IMR-90 (cell line): ENCODE data around the gene ABCA2. TPM values are rescaled to one million over a fixed set of nuclear protein-coding genes. Genes with fewer than 3 reads are reported as not detected.

Experiments used
- ATAC-seq: fragments of 200-7000 bp; cut with Tn5 transposase; 2 replicates; pipeline ENCODE4 v1.9.1; 2020; ENCODE audit warnings: low read depth, mild to moderate bottlenecking, moderate library complexity
- BruUV-seq: library from RNA; stranded (reverse); fragments of 400-500 nt; replicated peaks from 2 replicates; lab custom pipeline; 2021; lab: Mats Ljungman, UMichigan
- CTCF ChIA-PET: fragments of 300-600 bp; formaldehyde crosslinking; extraction: SDS; loops from one replicate; lab custom pipeline; 2021; ENCODE audit warnings: antibody characterized with exemption; lab: Yijun Ruan, JAX
- POLR2A ChIA-PET: fragments of 300-600 bp; sonication (Branson Sonifier 250); formaldehyde crosslinking; loops from one replicate; lab custom pipeline; 2022; ENCODE audit warnings: antibody characterized with exemption; ENCODE audit not compliant: unreplicated experiment; lab: Charles Lee
- DNase-seq: peaks from one replicate; pipeline ENCODE4 v3.0.0; 2013
- H2AFZ ChIP-seq: replicated peaks from 2 replicates; pipeline ENCODE3; 2013; ENCODE audit warnings: low read length, mild to moderate bottlenecking; ENCODE audit not compliant: poor library complexity
- H2AK5ac ChIP-seq: 2 replicates; pipeline ENCODE4 v1.6.1; 2013; ENCODE audit warnings: low read depth, low read length, inconsistent platforms
- H2AK9ac ChIP-seq: replicated peaks from 2 replicates; pipeline ENCODE3; 2013; ENCODE audit warnings: mild to moderate bottlenecking, low read depth, low read length, moderate library complexity; ENCODE audit not compliant: poor library complexity
- H2BK120ac ChIP-seq: 2 replicates; pipeline ENCODE4 v1.6.1; 2013; ENCODE audit warnings: low read depth, low read length, inconsistent platforms
- H2BK15ac ChIP-seq: 3 replicates; pipeline ENCODE4 v1.6.1; 2013; ENCODE audit warnings: low read depth, low read length, inconsistent platforms
- H2BK20ac ChIP-seq: 2 replicates; pipeline ENCODE4 v1.6.1; 2013; ENCODE audit warnings: low read depth, mild to moderate bottlenecking, inconsistent platforms, low read length, moderate library complexity
- H2BK5ac ChIP-seq: 2 replicates; pipeline ENCODE4 v1.6.1; 2013; ENCODE audit warnings: mild to moderate bottlenecking, low read depth, low read length, inconsistent platforms; ENCODE audit not compliant: poor library complexity, severe bottlenecking
- H3K14ac ChIP-seq: replicated peaks from 2 replicates; pipeline ENCODE4 v1.6.1; 2013; ENCODE audit warnings: low read depth, low read length, inconsistent platforms
- H3K18ac ChIP-seq: 2 replicates; pipeline ENCODE4 v1.6.1; 2013; ENCODE audit warnings: low read depth, low read length, control low read depth
- H3K23ac ChIP-seq: 2 replicates; pipeline ENCODE4 v1.6.1; 2013; ENCODE audit warnings: low read depth, low read length, inconsistent platforms
- H3K27ac ChIP-seq: 2 replicates; pipeline ENCODE4 v1.5.1; 2013; ENCODE audit warnings: mild to moderate bottlenecking, control low read depth, low read length; ENCODE audit not compliant: insufficient read depth
- H3K27me3 ChIP-seq: 2 replicates; pipeline ENCODE4 v1.6.1; 2013; ENCODE audit warnings: low read length; ENCODE audit not compliant: control insufficient read depth, insufficient read depth
- H3K36me3 ChIP-seq: 2 replicates; pipeline ENCODE4 v1.6.1; 2013; ENCODE audit warnings: low read length, mixed read lengths; ENCODE audit not compliant: control insufficient read depth, insufficient read depth
- H3K4ac ChIP-seq: 2 replicates; pipeline ENCODE4 v1.6.1; 2013; ENCODE audit warnings: low read depth, low read length, inconsistent platforms
- H3K4me1 ChIP-seq: 2 replicates; pipeline ENCODE4 v1.6.1; 2013; ENCODE audit warnings: low read length, mixed read lengths; ENCODE audit not compliant: control insufficient read depth, insufficient read depth
- H3K4me2 ChIP-seq: 2 replicates; pipeline ENCODE4 v1.6.1; 2013; ENCODE audit warnings: low read depth, mild to moderate bottlenecking, control low read depth, low read length, moderate library complexity
- H3K4me3 ChIP-seq: 2 replicates; pipeline ENCODE4 v1.5.1; 2013; ENCODE audit warnings: low read depth, mild to moderate bottlenecking, control low read depth, low read length, moderate library complexity; ENCODE audit not compliant: insufficient read depth
- H3K56ac ChIP-seq: 2 replicates; pipeline ENCODE4 v1.6.1; 2013; ENCODE audit warnings: low read length, inconsistent platforms; ENCODE audit not compliant: insufficient read depth; ENCODE audit errors: extremely low read depth
- H3K79me1 ChIP-seq, 2 experiments: 2 replicates each; pipeline ENCODE4 v1.6.1; 2013; ENCODE audit warnings: low read length in 2 of 2, inconsistent platforms in 1 of 2, low read depth in 1 of 2
- H3K9ac ChIP-seq: 2 replicates; pipeline ENCODE4 v1.6.1; 2013; ENCODE audit warnings: low read depth, low read length, control low read depth
- H3K9me1 ChIP-seq: 2 replicates; pipeline ENCODE4 v1.6.1; 2013; ENCODE audit warnings: low read length, inconsistent platforms; ENCODE audit not compliant: insufficient read depth
- H3K9me3 ChIP-seq: 2 replicates; pipeline ENCODE4 v1.6.1; 2013; ENCODE audit warnings: low read length; ENCODE audit not compliant: control insufficient read depth, insufficient read depth
- H4K20me1 ChIP-seq: 2 replicates; pipeline ENCODE4 v1.6.1; 2013; ENCODE audit warnings: low read length, inconsistent platforms; ENCODE audit not compliant: insufficient read depth
- H4K5ac ChIP-seq: 2 replicates; pipeline ENCODE4 v1.6.1; 2013; ENCODE audit warnings: mild to moderate bottlenecking, low read depth, low read length, control low read depth
- H4K8ac ChIP-seq, 2 experiments: 2 replicates each; pipeline ENCODE4 v1.6.1; 2013; ENCODE audit warnings: low read depth in 2 of 2, low read length in 2 of 2, control low read depth in 1 of 2, inconsistent platforms in 1 of 2
- H4K91ac ChIP-seq: 2 replicates; pipeline ENCODE4 v1.6.1; 2013; ENCODE audit warnings: low read depth, low read length, inconsistent platforms; ENCODE audit not compliant: insufficient read depth
- RFX5 ChIP-seq: IDR thresholded peaks from 2 replicates; pipeline ENCODE4 v1.8.0; 2012; ENCODE audit warnings: low read depth, mild to moderate bottlenecking, low read length, moderate library complexity
- WGBS, 2 experiments: methylation state at CpG; one replicate each; pipeline versions ENCODE4 v1.1.5 to v1.1.7; 2013; ENCODE audit warnings: missing lambda C conversion rate in 2 of 2; ENCODE audit not compliant: insufficient read length in 1 of 2; ENCODE audit errors: extremely low coverage in 2 of 2; 5-methylcytosine and 5-hydroxymethylcytosine counted together
- dilution Hi-C: fragments of 300-500 bp; cut with HindIII; formaldehyde crosslinking; loops from one replicate; pipeline ENCODE4 v1.14.3; 2018; ENCODE audit warnings: low sequenced_read_pairs; ENCODE audit not compliant: unreplicated experiment
- in situ Hi-C: fragments of 300-500 bp; cut with MboI; formaldehyde crosslinking; loops from 3 replicates; pipeline ENCODE4 v1.14.3; 2019; ENCODE audit warnings: low sequenced_read_pairs, inconsistent platforms, mixed read lengths
- intact Hi-C: fragments of 100-400 bp; cut with micrococcal nuclease; formaldehyde crosslinking; loops from 2 replicates; pipeline ENCODE4 v1.10.0; 2022
- polyA plus RNA-seq, 3 experiments: library from polyadenylated mRNA; depleted of rRNA; stranded (reverse); fragments of >200 nt; gene quantifications; 2 replicates each; pipeline ENCODE4 v1.2.3, GENCODE V29; 2012; ENCODE audit warnings: low replicate concordance in 1 of 3
- total RNA-seq: library from RNA; depleted of rRNA; stranded (reverse); fragments of >200 nt; gene quantifications from 2 replicates; pipeline ENCODE4 v1.2.3, GENCODE V29; 2012

Gene ABCA2
- total and polyA plus RNA-seq, 2 of the 4 experiments (the other 2 are of a cell fraction), result 3.8 to 46.0 TPM

DNA sequence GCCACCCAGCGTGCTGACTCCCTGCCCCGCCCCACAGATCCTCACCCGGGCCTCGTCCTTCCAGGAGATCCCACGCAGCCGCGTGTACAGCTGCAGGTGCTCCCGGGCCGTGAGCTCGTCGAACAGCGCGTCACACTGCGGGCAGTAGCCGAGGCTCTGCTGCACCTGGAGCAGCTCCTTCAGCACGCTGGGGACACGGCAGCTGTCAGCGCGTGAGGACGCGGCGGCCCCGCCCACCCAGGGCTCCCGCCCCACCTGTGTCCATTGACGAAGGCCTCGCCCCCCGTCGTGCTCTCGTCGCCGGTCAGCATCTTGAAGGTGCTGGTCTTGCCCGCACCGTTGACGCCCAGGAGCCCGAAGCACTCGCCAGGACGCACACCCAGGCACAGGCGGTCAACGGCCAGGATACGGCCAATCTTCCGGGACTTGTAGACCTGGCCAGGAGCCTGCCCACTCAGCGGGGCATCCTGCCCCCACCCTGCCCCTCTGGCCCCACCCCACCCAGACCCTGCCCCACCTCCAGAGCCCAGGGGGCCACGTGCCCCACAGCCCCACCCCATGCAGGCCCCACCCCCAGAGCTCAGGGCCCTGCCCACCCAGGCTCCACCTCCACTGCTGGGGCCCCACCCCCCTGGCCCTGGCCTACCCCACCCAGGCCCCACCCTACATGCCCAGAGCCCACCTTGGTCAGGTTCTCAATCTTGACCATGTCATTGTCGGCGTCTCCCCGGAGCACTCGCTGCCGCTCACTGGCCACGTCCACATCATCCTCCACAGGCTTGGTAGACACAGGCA, 17.9 kb downstream of the ABCA2 start:
- in situ Hi-C loops, result no loop called here
- intact Hi-C loops, result no loop called here

More for the DNA sequence above, 17.9 kb downstream of the ABCA2 start:
- Histone ChIP-seq H3K4me3 (no peak overlapping the region), H3K4me2 (no peak overlapping the region), H2BK120ac (no peak overlapping the region), H2AFZ (no peak overlapping the region), H3K18ac (no peak overlapping the region), H3K23ac (no peak overlapping the region), H2BK20ac (no peak overlapping the region), H3K56ac (no peak overlapping the region), H3K9me1 (peaks cover 5% of the 10 kb centered on the region; the same call in 1 of the 2 replicates), H4K91ac (no peak overlapping the region), H2BK15ac (no peak overlapping the region), H4K20me1 (peaks cover 8% of the 10 kb centered on the region), H3K36me3 (peaks cover 28% of the 10 kb centered on the region), H3K9ac (no peak overlapping the region), H3K4me1 (peaks cover 11% of the 10 kb centered on the region), H4K8ac (no peak overlapping the region), H3K9me3 (no peaks in the 10 kb centered on the region), H2AK9ac (no peak overlapping the region), H3K27me3 (no peaks in the 10 kb centered on the region), H3K4ac (no peak overlapping the region), H2AK5ac (no peak overlapping the region), H3K27ac (no peak overlapping the region), H2BK5ac (no peak overlapping the region), H3K14ac (no peak overlapping the region), H4K5ac (no peak overlapping the region), H3K79me1 (no peaks in the 10 kb centered on the region)
- WGBS, 2 experiments, result 95% methylated on average over 33 of the region's 49 CpGs; no CpG with 5 or more reads in 1 of the 2 experiments
- ATAC-seq, result no peak
- dilution Hi-C loops, result no loop called here
- no peak for TF ChIP-seq RFX5
- CTCF ChIA-PET, result no interaction called here
- DNase-seq, result no peak
- POLR2A ChIA-PET, result no interaction called here
- BruUV-seq, result no TSS peak
